DND-41 (cell line): ENCODE measurements around the gene COG3.

Experiments used
- ATAC-seq: fragments of 200-7000 bp; cut with Tn5 transposase; 3 replicates; pipeline ENCODE4 v1.9.1; 2021; ENCODE audit warnings: low read depth; ENCODE audit not compliant: insufficient read depth
- DNase-seq: peaks from one replicate; pipeline ENCODE4 v3.0.0-alpha.2; 2020
- H2AFZ ChIP-seq: 2 replicates; pipeline ENCODE4 v1.6.0; 2012; ENCODE audit warnings: low read depth, low read length
- H3K27ac ChIP-seq: 2 replicates; pipeline ENCODE4 v1.5.1; 2012; ENCODE audit warnings: low read length, inconsistent platforms
- H3K27me3 ChIP-seq: fragments of 200-600 bp; sonication (generic); 2 replicates; pipeline ENCODE4 v1.6.0; 2012; ENCODE audit warnings: low read length, mild to moderate bottlenecking, inconsistent platforms; ENCODE audit not compliant: insufficient read depth, poor library complexity
- H3K36me3 ChIP-seq: 2 replicates; pipeline ENCODE4 v1.5.1; 2012; ENCODE audit warnings: low read length, inconsistent platforms; ENCODE audit not compliant: insufficient read depth
- H3K4me1 ChIP-seq: 2 replicates; pipeline ENCODE4 v1.5.1; 2012; ENCODE audit warnings: mild to moderate bottlenecking, low read length; ENCODE audit not compliant: insufficient read depth
- H3K4me2 ChIP-seq: 2 replicates; pipeline ENCODE4 v1.6.0; 2012; ENCODE audit warnings: mild to moderate bottlenecking, moderate library complexity, low read length, inconsistent platforms; ENCODE audit not compliant: insufficient read depth
- H3K4me3 ChIP-seq, 2 experiments: fragments of 200-600 bp in 1 of 2; shearing (Covaris generic) in 1 of 2; 2 replicates each; pipeline ENCODE4 v1.5.1; 2012 to 2016; ENCODE audit warnings: inconsistent platforms in 2 of 2, low read length in 2 of 2, mild to moderate bottlenecking in 2 of 2, low read depth in 1 of 2, moderate library complexity in 1 of 2
- H3K79me2 ChIP-seq: 2 replicates; pipeline ENCODE4 v1.6.0; 2012; ENCODE audit warnings: low read length, inconsistent platforms; ENCODE audit not compliant: insufficient read depth
- H3K9ac ChIP-seq: 2 replicates; pipeline ENCODE4 v1.6.0; 2012; ENCODE audit warnings: low read depth, mild to moderate bottlenecking, inconsistent platforms, low read length, moderate library complexity
- H3K9me3 ChIP-seq: 2 replicates; pipeline ENCODE4 v1.5.1; 2012; ENCODE audit warnings: low read length, moderate library complexity, mild to moderate bottlenecking, inconsistent platforms; ENCODE audit not compliant: insufficient read depth, severe bottlenecking
- H4K20me1 ChIP-seq: 2 replicates; pipeline ENCODE4 v1.6.0; 2012; ENCODE audit warnings: low read length; ENCODE audit not compliant: insufficient read depth
- EZH2 ChIP-seq: IDR thresholded peaks from 3 replicates; pipeline ENCODE4 v1.6.1; 2012; ENCODE audit warnings: borderline replicate concordance, low read depth, mild to moderate bottlenecking, moderate library complexity, low read length, inconsistent platforms; ENCODE audit not compliant: severe bottlenecking
- TF ChIP-seq, protein P1 (sequence below): IDR thresholded peaks from 2 replicates; pipeline ENCODE4 v1.5.1; 2012; ENCODE audit warnings: borderline replicate concordance, low read length, moderate library complexity, mild to moderate bottlenecking; ENCODE audit not compliant: poor library complexity, severe bottlenecking; ENCODE audit errors: extremely low read depth

Gene COG3

DNA sequence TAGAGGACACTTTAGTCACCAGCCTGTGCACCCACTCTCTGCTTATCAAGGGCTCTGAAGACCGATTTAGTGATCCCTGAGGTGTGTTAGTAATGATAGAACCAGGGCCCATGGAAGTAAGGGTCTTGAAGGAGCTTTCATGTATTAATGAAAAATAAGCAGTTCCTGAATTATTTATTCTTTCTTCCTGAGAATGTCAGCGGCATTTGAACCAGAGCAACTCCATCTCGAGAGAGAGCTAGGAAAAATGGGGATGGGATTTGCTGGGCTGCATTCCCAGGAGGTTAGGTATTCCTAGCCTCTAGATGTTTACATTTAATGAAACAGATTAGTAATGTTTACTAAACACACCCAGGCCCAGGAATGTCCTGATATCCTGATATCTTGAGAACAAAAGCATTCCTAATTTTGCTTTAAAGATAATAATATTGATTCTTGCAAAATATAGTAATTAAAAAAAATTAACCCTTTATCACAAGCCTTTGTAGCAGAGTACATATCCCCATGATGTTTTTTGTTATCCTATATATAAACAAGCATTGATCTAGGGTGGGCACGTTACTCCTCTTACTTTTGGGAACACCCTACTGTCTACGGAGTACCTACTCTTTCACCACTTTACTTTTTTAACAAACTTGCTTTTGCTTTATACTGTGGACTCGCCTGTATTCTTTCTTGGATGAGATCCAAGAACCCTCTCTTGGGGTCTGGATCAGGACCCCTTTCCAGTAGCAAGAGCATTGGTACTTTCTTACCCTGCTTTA is 63.1 kb downstream of the COG3 start:
- no peaks in the 10 kb centered on the region for H3K4me1 ChIP-seq
- H3K4me3 ChIP-seq: no peak overlapping the region
- no peak overlapping the region for H3K27ac ChIP-seq
- TF ChIP-seq EZH2: no peak
- TF ChIP-seq, protein P1, sequence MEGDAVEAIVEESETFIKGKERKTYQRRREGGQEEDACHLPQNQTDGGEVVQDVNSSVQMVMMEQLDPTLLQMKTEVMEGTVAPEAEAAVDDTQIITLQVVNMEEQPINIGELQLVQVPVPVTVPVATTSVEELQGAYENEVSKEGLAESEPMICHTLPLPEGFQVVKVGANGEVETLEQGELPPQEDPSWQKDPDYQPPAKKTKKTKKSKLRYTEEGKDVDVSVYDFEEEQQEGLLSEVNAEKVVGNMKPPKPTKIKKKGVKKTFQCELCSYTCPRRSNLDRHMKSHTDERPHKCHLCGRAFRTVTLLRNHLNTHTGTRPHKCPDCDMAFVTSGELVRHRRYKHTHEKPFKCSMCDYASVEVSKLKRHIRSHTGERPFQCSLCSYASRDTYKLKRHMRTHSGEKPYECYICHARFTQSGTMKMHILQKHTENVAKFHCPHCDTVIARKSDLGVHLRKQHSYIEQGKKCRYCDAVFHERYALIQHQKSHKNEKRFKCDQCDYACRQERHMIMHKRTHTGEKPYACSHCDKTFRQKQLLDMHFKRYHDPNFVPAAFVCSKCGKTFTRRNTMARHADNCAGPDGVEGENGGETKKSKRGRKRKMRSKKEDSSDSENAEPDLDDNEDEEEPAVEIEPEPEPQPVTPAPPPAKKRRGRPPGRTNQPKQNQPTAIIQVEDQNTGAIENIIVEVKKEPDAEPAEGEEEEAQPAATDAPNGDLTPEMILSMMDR: no peak
- peaks cover 60% of the 10 kb centered on the region for H3K36me3 ChIP-seq
- no peak for ATAC-seq
- no peak for DNase-seq
- H3K4me2 ChIP-seq: no peak overlapping the region
- no peaks in the 10 kb centered on the region for H3K79me2 ChIP-seq
- no peaks in the 10 kb centered on the region for H3K9me3 ChIP-seq
- H3K9ac ChIP-seq: no peak overlapping the region
- no peak overlapping the region for H2AFZ ChIP-seq
- H4K20me1 ChIP-seq: no peaks in the 10 kb centered on the region
- H3K27me3 ChIP-seq: no peaks in the 10 kb centered on the region

DNA sequence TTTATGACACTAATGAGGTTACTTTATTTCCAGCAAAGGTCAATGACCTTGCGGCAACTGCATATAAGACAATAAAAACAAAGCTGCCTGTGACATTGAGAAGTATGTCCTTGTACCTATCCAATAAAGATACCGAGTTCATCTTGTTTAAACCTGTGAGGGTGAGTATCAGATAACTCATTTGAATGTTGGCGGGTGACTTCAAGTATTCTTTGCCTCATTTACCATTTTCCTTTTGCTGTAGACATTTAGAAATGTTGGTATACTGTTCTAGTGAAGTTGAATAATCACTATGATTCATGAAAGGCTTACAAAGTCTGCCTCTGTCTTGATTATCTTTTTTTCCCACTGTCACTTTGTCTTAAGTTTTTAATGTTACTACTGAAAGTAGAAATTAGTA is 65.0 kb downstream of the COG3 start:
- no peak for ATAC-seq
- Histone ChIP-seq H3K79me2 (no peaks in the 10 kb centered on the region), H3K27ac (no peak overlapping the region), H3K4me3 (no peak overlapping the region), H3K4me2 (no peak overlapping the region), H3K27me3 (no peaks in the 10 kb centered on the region), H3K4me1 (no peaks in the 10 kb centered on the region), H3K36me3 (peaks cover 69% of the 10 kb centered on the region), H4K20me1 (no peaks in the 10 kb centered on the region), H3K9me3 (no peaks in the 10 kb centered on the region), H2AFZ (no peak overlapping the region), H3K9ac (no peak overlapping the region)
- no peak for DNase-seq
- TF ChIP-seq, protein P1: no peak

DNA sequence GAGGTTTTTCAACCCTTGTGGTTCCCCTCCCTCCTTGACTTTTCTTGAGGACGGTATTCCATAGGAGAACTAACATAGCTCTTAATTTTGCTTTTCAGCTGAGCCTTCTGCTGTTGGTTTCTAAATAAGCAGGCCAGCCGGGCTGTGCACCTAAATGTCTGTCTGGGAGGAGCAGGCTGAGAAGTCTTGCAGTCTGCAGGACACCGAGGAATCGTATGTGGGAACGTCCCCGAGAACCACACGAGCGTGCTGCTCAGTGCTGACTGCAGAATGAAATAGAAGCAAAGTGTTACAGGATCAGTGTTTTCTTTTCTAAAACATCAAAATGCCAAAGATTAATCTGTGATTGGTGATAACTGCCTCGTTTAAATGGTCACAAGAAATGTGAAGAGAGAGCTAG is 69.9 kb downstream of the COG3 start:
- Histone ChIP-seq H3K27ac (no peak overlapping the region), H3K9me3 (no peaks in the 10 kb centered on the region), H2AFZ (no peak overlapping the region), H3K4me3 (no peak overlapping the region), H3K36me3 (peaks cover 53% of the 10 kb centered on the region), H4K20me1 (no peaks in the 10 kb centered on the region), H3K79me2 (no peaks in the 10 kb centered on the region), H3K4me2 (no peak overlapping the region), H3K4me1 (no peaks in the 10 kb centered on the region), H3K27me3 (no peaks in the 10 kb centered on the region), H3K9ac (no peak overlapping the region)
- ATAC-seq: no peak
- TF ChIP-seq, protein P1: no peak
- no peak for TF ChIP-seq EZH2
- no peak for DNase-seq
